Epithelial cell of proximal tubule (primary cell): ENCODE data around the gene STAP2. TPM values are rescaled to one million over a fixed set of nuclear protein-coding genes. Genes with fewer than 3 reads are reported as not detected.

Source experiments
- DNase-seq: peaks from one replicate; pipeline ENCODE4 v3.0.0-alpha.2; 2011; ENCODE audit warnings: low read depth
- H3K4me3 ChIP-seq: 2 replicates; pipeline ENCODE4 v1.5.1; 2011; ENCODE audit warnings: low read depth, mild to moderate bottlenecking, low read length
- total RNA-seq: library from RNA; depleted of rRNA; stranded (reverse); fragments of >200 nt; gene quantifications from 2 replicates; pipeline ENCODE4 v1.2.3, GENCODE V29; 2015
- TF ChIP-seq, protein P1 (sequence below): conservative IDR thresholded peaks from 2 replicates; pipeline ENCODE4 v1.5.1; 2012; ENCODE audit warnings: low read depth, mild to moderate bottlenecking, low read length

Gene STAP2
- total RNA-seq, 1 donor from 2014 or later, result 49.2 TPM

DNA sequence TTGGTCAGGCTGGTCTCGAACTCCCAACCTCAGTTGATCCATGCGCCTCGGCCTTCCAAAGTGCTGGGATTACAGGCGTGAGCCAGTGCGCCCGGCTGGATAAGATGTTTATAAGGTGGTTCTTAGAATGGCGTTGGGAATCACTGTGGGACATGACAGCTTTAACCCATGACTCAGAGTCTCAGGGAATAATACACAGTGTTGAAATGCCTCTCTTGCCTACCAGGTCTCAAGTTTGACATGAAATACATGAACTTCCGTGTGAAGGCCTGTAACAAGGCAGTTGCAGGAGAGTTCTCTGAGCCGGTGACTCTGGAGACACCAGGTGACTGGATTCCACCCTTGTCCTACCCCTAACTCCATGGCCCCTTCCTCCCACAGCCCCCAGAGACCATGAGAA is 21.7 kb downstream of the STAP2 start:
- TF ChIP-seq, protein P1, sequence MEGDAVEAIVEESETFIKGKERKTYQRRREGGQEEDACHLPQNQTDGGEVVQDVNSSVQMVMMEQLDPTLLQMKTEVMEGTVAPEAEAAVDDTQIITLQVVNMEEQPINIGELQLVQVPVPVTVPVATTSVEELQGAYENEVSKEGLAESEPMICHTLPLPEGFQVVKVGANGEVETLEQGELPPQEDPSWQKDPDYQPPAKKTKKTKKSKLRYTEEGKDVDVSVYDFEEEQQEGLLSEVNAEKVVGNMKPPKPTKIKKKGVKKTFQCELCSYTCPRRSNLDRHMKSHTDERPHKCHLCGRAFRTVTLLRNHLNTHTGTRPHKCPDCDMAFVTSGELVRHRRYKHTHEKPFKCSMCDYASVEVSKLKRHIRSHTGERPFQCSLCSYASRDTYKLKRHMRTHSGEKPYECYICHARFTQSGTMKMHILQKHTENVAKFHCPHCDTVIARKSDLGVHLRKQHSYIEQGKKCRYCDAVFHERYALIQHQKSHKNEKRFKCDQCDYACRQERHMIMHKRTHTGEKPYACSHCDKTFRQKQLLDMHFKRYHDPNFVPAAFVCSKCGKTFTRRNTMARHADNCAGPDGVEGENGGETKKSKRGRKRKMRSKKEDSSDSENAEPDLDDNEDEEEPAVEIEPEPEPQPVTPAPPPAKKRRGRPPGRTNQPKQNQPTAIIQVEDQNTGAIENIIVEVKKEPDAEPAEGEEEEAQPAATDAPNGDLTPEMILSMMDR, result no peak
- no peak overlapping the region for H3K4me3 ChIP-seq
- DNase-seq, result no peak

GRCh38 chr19:4313847-4314490 is 24.7 kb downstream of the STAP2 start:
- TF ChIP-seq, protein P1, result no peak
- no peak for DNase-seq
- H3K4me3 ChIP-seq, result no peak overlapping the region

DNA sequence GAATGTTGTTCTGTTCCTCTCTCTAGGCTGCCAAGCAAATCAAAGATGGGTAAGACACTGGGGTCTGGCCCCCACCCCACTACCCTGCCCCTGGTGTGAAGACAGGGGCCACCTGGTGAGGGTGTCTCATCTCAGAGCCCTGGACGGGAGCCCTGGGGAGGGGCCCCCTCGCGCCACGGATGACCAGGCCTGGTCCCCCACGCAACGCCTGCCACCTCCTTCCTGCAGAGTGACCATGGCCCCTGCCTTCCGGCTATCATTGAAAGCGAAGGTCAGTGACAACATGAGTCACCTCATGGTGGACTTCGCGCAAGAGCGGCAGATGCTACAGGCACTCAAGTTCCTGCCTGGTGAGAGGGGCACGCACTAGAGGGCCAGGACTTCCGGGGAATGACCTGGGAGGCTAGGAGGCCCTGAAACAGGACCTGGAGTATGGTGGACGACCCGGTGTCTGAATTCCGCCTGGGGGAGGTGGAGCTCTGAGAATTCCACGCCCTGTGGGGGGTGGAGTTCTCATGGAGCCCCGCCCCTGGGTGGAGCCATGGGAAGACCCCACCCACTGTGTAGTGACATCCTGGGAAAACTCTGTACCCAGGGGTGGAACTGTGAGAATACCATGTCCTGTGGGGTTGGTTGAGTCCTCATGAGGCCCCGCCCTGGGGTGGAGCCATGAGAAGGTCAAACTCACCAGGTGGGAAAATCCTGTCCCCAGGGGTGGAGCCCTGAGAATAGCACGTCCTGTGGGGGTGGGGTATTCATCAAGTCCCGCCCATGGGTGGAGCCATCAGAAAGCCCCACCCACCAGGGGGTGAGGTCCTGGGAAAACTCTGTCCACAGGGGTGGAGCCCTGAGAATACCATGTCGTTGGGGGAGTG is 28.1 kb downstream of the STAP2 start:
- DNase-seq, result no peak
- no peak overlapping the region for H3K4me3 ChIP-seq
- TF ChIP-seq, protein P1, result no peak

- TF ChIP-seq, protein P1, result no peak
- no peak overlapping the region for H3K4me3 ChIP-seq
- DNase-seq, result no peak
Observed at GRCh38 chr19:4305659-4306058, 33.0 kb downstream of the STAP2 start.

GRCh38 chr19:4305257-4305612 is 33.4 kb downstream of the STAP2 start:
- no peak overlapping the region for H3K4me3 ChIP-seq
- no peak for DNase-seq
- TF ChIP-seq, protein P1, result no peak

DNA sequence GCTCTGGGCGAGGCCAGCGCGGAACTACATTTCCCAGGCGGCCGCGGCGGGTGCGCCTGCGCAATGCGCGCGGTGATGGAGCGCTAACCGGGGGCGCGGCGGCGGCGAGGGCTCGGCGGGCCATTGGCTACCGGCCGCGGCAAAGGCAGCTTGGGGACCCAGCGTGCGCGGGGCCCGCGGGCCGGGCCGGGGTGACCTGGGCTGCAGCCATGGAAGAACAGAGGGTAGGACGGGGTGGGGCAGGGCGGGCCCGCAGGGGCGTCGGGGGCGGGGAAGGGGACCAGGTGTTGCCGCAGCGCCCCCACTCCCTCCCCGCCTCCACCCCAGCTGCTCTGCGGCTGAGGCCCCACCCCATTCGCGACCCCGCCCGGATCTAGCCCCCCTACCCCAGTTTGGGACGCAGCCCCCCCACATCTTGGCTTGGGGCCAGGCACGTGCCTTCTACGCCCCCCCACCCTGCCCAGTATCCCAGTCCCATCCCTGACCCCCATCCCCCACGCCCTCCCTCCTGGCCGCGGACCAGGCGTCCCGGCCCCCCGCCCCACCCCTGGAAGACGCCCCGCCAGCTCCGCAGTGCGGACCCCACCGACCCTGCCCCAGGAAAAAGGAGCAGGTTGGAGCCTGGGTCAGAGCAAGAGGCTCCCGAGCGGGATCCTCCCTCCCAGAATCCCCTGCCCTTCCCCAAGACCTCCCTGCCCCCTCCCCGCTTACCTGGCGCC is 33.9 kb downstream of the STAP2 start, which contains the start of gene FSD1:
TSS of gene FSD1 (plus strand) at position 61 of the 719 bp plus-strand sequence. CDS start at position 210, 149 bp downstream.
- DNase-seq, result no peak
- TF ChIP-seq, protein P1, result no peak
- no peak within 1 kb of the TSS for H3K4me3 ChIP-seq
